HepG2 (cell line): Measurements from ENCODE around the gene FAM170B. TPM values are rescaled to one million over a fixed set of nuclear protein-coding genes. Genes with fewer than 3 reads are reported as not detected.

Experiments used
- ATAC-seq: fragments of 200-7000 bp; cut with Tn5 transposase; 3 replicates; pipeline ENCODE4 v1.9.1; 2020; ENCODE audit warnings: mild to moderate bottlenecking, moderate library complexity
- BruUV-seq: library from RNA; stranded (reverse); fragments of 400-500 nt; replicated peaks from 2 replicates; lab custom pipeline; 2021; lab: Mats Ljungman, UMichigan
- CTCF ChIA-PET: fragments of 300-600 bp; formaldehyde crosslinking; extraction: SDS; loops from one replicate; lab custom pipeline; 2021; ENCODE audit warnings: low total read pairs, inconsistent platforms, low intra/inter-chr PET ratio; lab: Yijun Ruan, JAX
- POLR2A ChIA-PET: fragments of 350-600 bp; sonication (Branson Sonifier 250); formaldehyde crosslinking; loops from one replicate; lab custom pipeline; 2020; ENCODE audit warnings: antibody characterized with exemption, inconsistent platforms; lab: Yijun Ruan, JAX
- DNase-seq: peaks from one replicate; pipeline ENCODE4 v3.0.0-alpha.2; 2015; ENCODE audit warnings: low spot score
- FAIRE-seq: peaks from 3 replicates; lab custom pipeline; 2011; peaks lifted over from hg19 to GRCh38; lab: Jason Lieb, UNC
- H2AFZ ChIP-seq: one replicate; pipeline ENCODE4 v1.6.1; 2011; ENCODE audit warnings: low read length, inconsistent platforms
- H3K27ac ChIP-seq: fragments of 300-600 bp; 3 replicates; pipeline ENCODE4 v1.8.0; 2011; ENCODE audit warnings: mixed run types, mild to moderate bottlenecking, mixed read lengths, low read length, inconsistent platforms; ENCODE audit not compliant: insufficient read depth; ENCODE audit errors: extremely low read length
- H3K27me3 ChIP-seq, 2 experiments: fragments of 200-600 bp in 1 of 2; 2 replicates in 1 of 2; 3 replicates in 1 of 2; pipeline versions ENCODE4 v1.6.0 to v1.8.0; 2011; ENCODE audit warnings: low read length in 2 of 2, mild to moderate bottlenecking in 2 of 2, moderate library complexity in 2 of 2, inconsistent platforms in 1 of 2; ENCODE audit not compliant: insufficient read depth in 2 of 2, control insufficient read depth in 1 of 2
- H3K36me3 ChIP-seq, 2 experiments: fragments of 200-600 bp in 1 of 2; replicated peaks in 1 of 2; 2 replicates in 1 of 2; 3 replicates in 1 of 2; pipeline versions ENCODE4 v1.5.1 to v1.8.0; 2011; ENCODE audit warnings: low read length in 2 of 2, inconsistent platforms in 1 of 2; ENCODE audit not compliant: insufficient read depth in 2 of 2, control insufficient read depth in 1 of 2
- H3K4me1 ChIP-seq: 2 replicates; pipeline ENCODE4 v1.5.1; 2012; ENCODE audit warnings: low read length, inconsistent platforms; ENCODE audit not compliant: insufficient read depth
- H3K4me2 ChIP-seq: 2 replicates; pipeline ENCODE4 v1.6.0; 2011; ENCODE audit warnings: low read depth, low read length, inconsistent platforms
- H3K4me3 ChIP-seq, 3 experiments: fragments of 200-600 bp in 1 of 3; sonication (generic), shearing (Covaris generic) in 1 of 3; replicated peaks in 1 of 3; 2 replicates each; pipeline ENCODE4 v1.5.1; 2011 to 2016; ENCODE audit warnings: low read length in 3 of 3, inconsistent platforms in 2 of 3, low read depth in 2 of 3, mild to moderate bottlenecking in 2 of 3, control low read depth in 1 of 3, mixed read lengths in 1 of 3; ENCODE audit not compliant: insufficient read depth in 1 of 3
- H3K79me2 ChIP-seq: one replicate; pipeline ENCODE4 v1.6.1; 2011; ENCODE audit warnings: low read length, inconsistent platforms; ENCODE audit not compliant: insufficient read depth
- H3K9ac ChIP-seq: 2 replicates; pipeline ENCODE4 v1.6.0; 2011; ENCODE audit warnings: mild to moderate bottlenecking, low read depth, low read length, inconsistent platforms; ENCODE audit not compliant: insufficient read depth
- H3K9me3 ChIP-seq: 2 replicates; pipeline ENCODE4 v1.5.1; 2012; ENCODE audit warnings: mild to moderate bottlenecking, low read length
- H4K20me1 ChIP-seq: 2 replicates; pipeline ENCODE4 v1.6.0; 2011; ENCODE audit warnings: inconsistent platforms, mild to moderate bottlenecking, low read length, moderate library complexity; ENCODE audit not compliant: insufficient read depth
- CCDC6 ChIP-seq: sonication (generic); formaldehyde crosslinking; IDR thresholded peaks from 2 replicates; pipeline ENCODE4 v1.8.1; 2022; ENCODE audit warnings: mild to moderate bottlenecking, missing genetic modification reagents, moderate library complexity
- FOXP1 ChIP-seq, 2 experiments: fragments of 450-650 bp in 1 of 2; IDR thresholded peaks; 2 replicates each; pipeline ENCODE4 v1.6.1; 2017 to 2018; ENCODE audit warnings: antibody characterized with exemption in 1 of 2
- GTF3A ChIP-seq: sonication (generic); formaldehyde crosslinking; conservative IDR thresholded peaks from 2 replicates; pipeline ENCODE4 v1.4.0; 2020; ENCODE audit warnings: mild to moderate bottlenecking, missing genetic modification reagents
- JUND ChIP-seq: sonication (generic); formaldehyde crosslinking; IDR thresholded peaks from 2 replicates; pipeline ENCODE4 v1.8.0; 2022; ENCODE audit warnings: mild to moderate bottlenecking, missing genetic modification reagents
- TCF7L2 ChIP-seq: IDR thresholded peaks from 2 replicates; pipeline ENCODE4 v1.6.1; 2011; ENCODE audit warnings: mild to moderate bottlenecking, low read depth, low read length, moderate library complexity
- TOE1 ChIP-seq: sonication (generic); formaldehyde crosslinking; IDR thresholded peaks from 2 replicates; pipeline ENCODE4 v1.4.0; 2020; ENCODE audit warnings: mild to moderate bottlenecking, missing genetic modification reagents
- TRIM24 ChIP-seq: sonication (generic); formaldehyde crosslinking; IDR thresholded peaks from 2 replicates; pipeline ENCODE4 v1.8.0; 2022; ENCODE audit warnings: mild to moderate bottlenecking, missing genetic modification reagents
- ZFAT ChIP-seq: sonication (generic); formaldehyde crosslinking; conservative IDR thresholded peaks from 2 replicates; pipeline ENCODE4 v1.8.1; 2023; ENCODE audit warnings: missing genetic modification reagents, inconsistent platforms
- ZKSCAN1 ChIP-seq: fragments of 150-350 bp; IDR thresholded peaks from 2 replicates; pipeline ENCODE4 v1.6.1; 2014; ENCODE audit warnings: low read length
- ZMYM3 ChIP-seq: sonication (generic); formaldehyde crosslinking; IDR thresholded peaks from 2 replicates; pipeline ENCODE4 v1.5.1; 2020; ENCODE audit warnings: mild to moderate bottlenecking, missing genetic modification reagents
- ZNF335 ChIP-seq: sonication (generic); formaldehyde crosslinking; IDR thresholded peaks from 2 replicates; pipeline ENCODE4 v1.4.0; 2020; ENCODE audit warnings: missing genetic modification reagents
- ZNF619 ChIP-seq: sonication (generic); formaldehyde crosslinking; IDR thresholded peaks from 2 replicates; pipeline ENCODE4 v1.4.0; 2020; ENCODE audit warnings: mild to moderate bottlenecking, missing genetic modification reagents
- ZNF776 ChIP-seq: sonication (generic); formaldehyde crosslinking; IDR thresholded peaks from 2 replicates; pipeline ENCODE4 v1.4.0; 2020; ENCODE audit warnings: mild to moderate bottlenecking, missing genetic modification reagents
- ZNF788 ChIP-seq: sonication (generic); formaldehyde crosslinking; IDR thresholded peaks from 2 replicates; pipeline ENCODE4 v1.5.0; 2020; ENCODE audit warnings: mild to moderate bottlenecking, missing genetic modification reagents, borderline replicate concordance
- ZSCAN20 ChIP-seq: sonication (generic); formaldehyde crosslinking; IDR thresholded peaks from 2 replicates; pipeline ENCODE4 v1.4.0; 2020; ENCODE audit warnings: missing genetic modification reagents, mild to moderate bottlenecking, borderline replicate concordance
- WGBS: methylation state at CpG from one replicate; pipeline ENCODE4 v1.1.6; 2017; ENCODE audit warnings: low lambda C conversion rate; 5-methylcytosine and 5-hydroxymethylcytosine counted together
- in situ Hi-C: cut with HindIII; loops from 2 replicates; pipeline ENCODE4 v1.10.0; 2017; ENCODE audit warnings: low pct_unique_long_range_greater_than_20kb; ENCODE audit not compliant: extremely low pct_ligation_motif_present
- intact Hi-C: fragments of 100-400 bp; cut with micrococcal nuclease; formaldehyde crosslinking; loops from one replicate; pipeline ENCODE4 v1.10.0; 2022; ENCODE audit not compliant: unreplicated experiment
- polyA plus RNA-seq, 8 experiments: library from polyadenylated mRNA; depleted of rRNA in 3 of 8; stranded (reverse) in 7 of 8; unstranded in 1 of 8; fragments of >200 nt; fragmentation: Illumina TruSeq in 4 of 8; extraction: Trizol in 4 of 8; gene quantifications; 2 replicates each; pipeline versions ENCODE4 v1.2.1 to v1.2.3, GENCODE V29; 2011 to 2016; ENCODE audit warnings: low read depth in 4 of 8, missing spikeins in 1 of 8, mixed read lengths in 1 of 8; ENCODE audit not compliant: insufficient read depth in 1 of 8
- total RNA-seq, 5 experiments: library from RNA; depleted of rRNA; stranded (reverse); fragments of >200 nt; fragmentation: Illumina TruSeq; extraction: Trizol; gene quantifications; 2 replicates each; pipeline ENCODE4 v1.2.3, GENCODE V29; 2016; ENCODE audit warnings: low read depth in 1 of 5
- TF ChIP-seq, protein P1 (sequence below): sonication (generic); formaldehyde crosslinking; IDR thresholded peaks from 2 replicates; pipeline ENCODE4 v1.5.0; 2020; ENCODE audit warnings: mild to moderate bottlenecking, missing genetic modification reagents, borderline replicate concordance

The FAM170B gene
- total and polyA plus RNA-seq, 2 of the 13 experiments (the other 11 are each of a cell fraction or from before 2014, with no cell fraction given): not detected

DNA sequence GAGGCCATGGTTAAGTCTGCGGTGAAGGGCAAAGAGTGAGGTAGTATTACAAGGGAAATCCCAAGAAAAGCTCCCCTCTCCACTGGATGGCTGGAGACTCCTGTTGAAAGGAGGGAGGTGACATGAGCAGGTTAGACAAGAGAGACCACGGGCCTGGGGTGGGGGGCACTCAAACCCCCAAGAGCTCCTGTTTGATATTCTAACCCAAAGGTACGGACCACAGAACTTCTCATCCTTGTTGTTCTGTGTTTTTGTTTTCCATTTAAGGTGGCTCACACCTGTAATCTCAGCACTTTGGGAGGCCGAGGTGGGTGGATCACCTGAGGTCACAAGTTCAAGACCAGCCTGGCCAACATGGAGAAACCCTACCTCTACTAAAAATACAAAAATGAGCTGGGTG is 30.1 kb downstream of the FAM170B start:
- no peak for FAIRE-seq
- no peak for ATAC-seq
- Histone ChIP-seq H3K27ac (no peak overlapping the region), H3K9ac (no peak overlapping the region), H3K4me1 (no peaks in the 10 kb centered on the region), H4K20me1 (no peaks in the 10 kb centered on the region), H3K9me3 (no peaks in the 10 kb centered on the region), H3K4me2 (no peak overlapping the region), H3K4me3 (no peak overlapping the region), H2AFZ (no peak overlapping the region), H3K36me3 (no peaks in the 10 kb centered on the region), H3K27me3 (no peaks in the 10 kb centered on the region; a peak in 1 of 5 replicates), H3K79me2 (no peaks in the 10 kb centered on the region)
- DNase-seq: no peak
- CTCF ChIA-PET: no interaction called here
- TF ChIP-seq ZFAT (CRISPR knock-in tag) (no peak), GTF3A (no peak), ZKSCAN1 (no peak), ZNF335 (no peak), CCDC6 (no peak), ZNF619 (CRISPR knock-in tag) (no peak), ZNF788 (CRISPR knock-in tag) (no peak), JUND (CRISPR knock-in tag) (no peak), TCF7L2 (no peak), ZSCAN20 (CRISPR knock-in tag) (no peak), ZNF776 (CRISPR knock-in tag) (no peak), TOE1 (CRISPR knock-in tag) (no peak), ZMYM3 (CRISPR knock-in tag) (no peak), TRIM24 (no peak), FOXP1 (IDR thresholded peaks at IDR 0.05) (no peak), FOXP1 (CRISPR knock-in tag; IDR thresholded peaks at IDR 0.05) (no peak)
- TF ChIP-seq, protein P1, sequence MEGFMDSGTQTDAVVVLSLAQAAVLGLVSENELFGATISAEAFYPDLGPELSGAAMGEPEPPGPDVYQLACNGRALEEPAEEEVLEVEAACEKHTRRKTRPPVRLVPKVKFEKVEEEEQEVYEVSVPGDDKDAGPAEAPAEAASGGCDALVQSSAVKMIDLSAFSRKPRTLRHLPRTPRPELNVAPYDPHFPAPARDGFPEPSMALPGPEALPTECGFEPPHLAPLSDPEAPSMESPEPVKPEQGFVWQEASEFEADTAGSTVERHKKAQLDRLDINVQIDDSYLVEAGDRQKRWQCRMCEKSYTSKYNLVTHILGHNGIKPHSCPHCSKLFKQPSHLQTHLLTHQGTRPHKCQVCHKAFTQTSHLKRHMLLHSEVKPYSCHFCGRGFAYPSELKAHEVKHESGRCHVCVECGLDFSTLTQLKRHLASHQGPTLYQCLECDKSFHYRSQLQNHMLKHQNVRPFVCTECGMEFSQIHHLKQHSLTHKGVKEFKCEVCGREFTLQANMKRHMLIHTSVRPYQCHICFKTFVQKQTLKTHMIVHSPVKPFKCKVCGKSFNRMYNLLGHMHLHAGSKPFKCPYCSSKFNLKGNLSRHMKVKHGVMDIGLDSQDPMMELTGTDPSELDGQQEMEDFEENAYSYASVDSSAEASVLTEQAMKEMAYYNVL (CRISPR knock-in tag): no peak
- WGBS: 48% methylated on average over 4 of the region's 4 CpGs
- POLR2A ChIA-PET: no interaction called here
- no TSS peak for BruUV-seq
- in situ Hi-C loops: no loop called here
- intact Hi-C loops: no loop called here
